Measurements from ENCODE around the gene HS3ST3A1.

Gene HS3ST3A1

DNA sequence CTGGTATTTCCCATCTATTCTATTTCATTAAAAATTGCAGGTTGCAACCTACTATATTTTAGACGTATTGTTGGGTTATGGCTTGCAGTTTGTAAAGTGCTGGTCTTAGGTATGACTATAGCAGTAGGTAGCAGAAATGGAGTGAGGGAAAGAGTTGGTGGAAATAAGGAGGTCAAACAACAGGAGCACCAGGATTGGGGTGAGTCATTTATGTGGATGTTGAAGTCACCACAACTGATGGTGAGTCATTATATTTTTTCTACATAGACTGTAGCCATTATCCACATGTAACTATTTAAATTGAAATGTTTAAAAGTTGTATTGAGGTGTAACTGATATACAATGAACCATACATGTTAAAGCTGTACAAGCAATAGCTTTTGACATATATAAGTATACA is 25.0 kb upstream of the HS3ST3A1 start:
- Histone ChIP-seq H3K79me2 (ENCODE audit: control insufficient read depth, low read length) (no peaks in the 10 kb centered on the region), H3K4me3 (ENCODE audit: low read length) (no peak overlapping the region), H3K9me2 (replicated peaks; ENCODE audit: control insufficient read depth, low read length) (no peaks in the 10 kb centered on the region), H3K27ac (ENCODE audit: low read depth, low read length) (no peak overlapping the region), H3K27me3 (ENCODE audit: control insufficient read depth, low read length) (no peaks in the 10 kb centered on the region), H3K4me1 (ENCODE audit: control insufficient read depth, low read length) (no peaks in the 10 kb centered on the region), H3F3A (ENCODE audit: control insufficient read depth, insufficient read depth) (no peaks in the 10 kb centered on the region), H3K9me3 (ENCODE audit: control insufficient read depth, insufficient read depth, low read length) (no peaks in the 10 kb centered on the region), H4K20me1 (ENCODE audit: control insufficient read depth, insufficient read depth, low read depth, low read length) (no peaks in the 10 kb centered on the region), H3K36me3 (ENCODE audit: control insufficient read depth, low read length) (no peaks in the 10 kb centered on the region), H3K4me2 (ENCODE audit: low read length) (no peak overlapping the region)
- TF ChIP-seq, protein P1, sequence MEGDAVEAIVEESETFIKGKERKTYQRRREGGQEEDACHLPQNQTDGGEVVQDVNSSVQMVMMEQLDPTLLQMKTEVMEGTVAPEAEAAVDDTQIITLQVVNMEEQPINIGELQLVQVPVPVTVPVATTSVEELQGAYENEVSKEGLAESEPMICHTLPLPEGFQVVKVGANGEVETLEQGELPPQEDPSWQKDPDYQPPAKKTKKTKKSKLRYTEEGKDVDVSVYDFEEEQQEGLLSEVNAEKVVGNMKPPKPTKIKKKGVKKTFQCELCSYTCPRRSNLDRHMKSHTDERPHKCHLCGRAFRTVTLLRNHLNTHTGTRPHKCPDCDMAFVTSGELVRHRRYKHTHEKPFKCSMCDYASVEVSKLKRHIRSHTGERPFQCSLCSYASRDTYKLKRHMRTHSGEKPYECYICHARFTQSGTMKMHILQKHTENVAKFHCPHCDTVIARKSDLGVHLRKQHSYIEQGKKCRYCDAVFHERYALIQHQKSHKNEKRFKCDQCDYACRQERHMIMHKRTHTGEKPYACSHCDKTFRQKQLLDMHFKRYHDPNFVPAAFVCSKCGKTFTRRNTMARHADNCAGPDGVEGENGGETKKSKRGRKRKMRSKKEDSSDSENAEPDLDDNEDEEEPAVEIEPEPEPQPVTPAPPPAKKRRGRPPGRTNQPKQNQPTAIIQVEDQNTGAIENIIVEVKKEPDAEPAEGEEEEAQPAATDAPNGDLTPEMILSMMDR (IDR thresholded peaks at IDR 0.05; ENCODE audit: low read depth, low read length, poor library complexity, severe bottlenecking), result no peak
- no peak for TF ChIP-seq EZH2phosphoT487 (IDR thresholded peaks at IDR 0.05; ENCODE audit: borderline replicate concordance, low read length)

DNA sequence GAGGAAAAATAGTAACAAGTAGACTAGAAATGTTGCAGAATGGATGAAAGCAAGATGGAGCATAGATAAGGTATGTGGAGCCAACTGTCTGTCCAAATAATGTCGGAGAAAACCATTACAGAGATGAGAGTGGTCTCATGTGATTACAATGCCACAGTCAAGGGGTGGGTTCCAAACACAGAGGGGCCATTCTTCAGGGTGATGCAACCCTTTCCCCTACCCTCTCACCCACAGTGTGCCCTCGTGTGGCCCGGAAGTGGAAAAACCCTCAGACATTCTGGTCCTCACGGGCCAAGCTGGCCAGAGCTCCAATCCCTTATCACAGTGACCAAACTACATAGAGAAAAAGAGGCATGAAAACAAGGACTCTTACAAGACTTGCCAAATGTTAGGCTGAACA is 17.7 kb upstream of the HS3ST3A1 start:
- Histone ChIP-seq H3K4me1 (ENCODE audit: control insufficient read depth, low read length) (no peaks in the 10 kb centered on the region), H3K79me2 (ENCODE audit: control insufficient read depth, low read length) (no peaks in the 10 kb centered on the region), H3K4me2 (ENCODE audit: low read length) (no peak overlapping the region), H3K4me3 (ENCODE audit: low read length) (no peak overlapping the region), H3K27ac (ENCODE audit: low read depth, low read length) (no peak overlapping the region), H3F3A (ENCODE audit: control insufficient read depth, insufficient read depth) (no peaks in the 10 kb centered on the region), H3K27me3 (ENCODE audit: control insufficient read depth, low read length) (no peaks in the 10 kb centered on the region), H3K9me2 (replicated peaks; ENCODE audit: control insufficient read depth, low read length) (no peaks in the 10 kb centered on the region), H3K36me3 (ENCODE audit: control insufficient read depth, low read length) (no peaks in the 10 kb centered on the region), H3K9me3 (ENCODE audit: control insufficient read depth, insufficient read depth, low read length) (no peaks in the 10 kb centered on the region), H4K20me1 (ENCODE audit: control insufficient read depth, insufficient read depth, low read depth, low read length) (no peaks in the 10 kb centered on the region)
- TF ChIP-seq, protein P1 (IDR thresholded peaks at IDR 0.05; ENCODE audit: low read depth, low read length, poor library complexity, severe bottlenecking), result no peak
- TF ChIP-seq EZH2phosphoT487 (IDR thresholded peaks at IDR 0.05; ENCODE audit: borderline replicate concordance, low read length), result no peak

GRCh38 chr17:13616031-13616430 is 14.3 kb upstream of the HS3ST3A1 start:
- Histone ChIP-seq H3K4me2 (ENCODE audit: low read length) (no peak overlapping the region), H3K4me1 (ENCODE audit: control insufficient read depth, low read length) (no peaks in the 10 kb centered on the region), H3K27ac (ENCODE audit: low read depth, low read length) (no peak overlapping the region), H3K9me3 (ENCODE audit: control insufficient read depth, insufficient read depth, low read length) (no peaks in the 10 kb centered on the region; the same call in 1 of the 2 replicates), H3F3A (ENCODE audit: control insufficient read depth, insufficient read depth) (no peaks in the 10 kb centered on the region), H3K36me3 (ENCODE audit: control insufficient read depth, low read length) (no peaks in the 10 kb centered on the region), H3K79me2 (ENCODE audit: control insufficient read depth, low read length) (no peaks in the 10 kb centered on the region), H3K4me3 (ENCODE audit: low read length) (no peak overlapping the region), H3K27me3 (ENCODE audit: control insufficient read depth, low read length) (no peaks in the 10 kb centered on the region), H3K9me2 (replicated peaks; ENCODE audit: control insufficient read depth, low read length) (no peaks in the 10 kb centered on the region), H4K20me1 (ENCODE audit: control insufficient read depth, insufficient read depth, low read depth, low read length) (no peaks in the 10 kb centered on the region)
- no peak for TF ChIP-seq EZH2phosphoT487 (IDR thresholded peaks at IDR 0.05; ENCODE audit: borderline replicate concordance, low read length)
- TF ChIP-seq, protein P1 (IDR thresholded peaks at IDR 0.05; ENCODE audit: low read depth, low read length, poor library complexity, severe bottlenecking), result no peak

- TF ChIP-seq, protein P1 (IDR thresholded peaks at IDR 0.05; ENCODE audit: low read depth, low read length, poor library complexity, severe bottlenecking), result no peak
- no peak for TF ChIP-seq EZH2phosphoT487 (IDR thresholded peaks at IDR 0.05; ENCODE audit: borderline replicate concordance, low read length)
- H3K27ac ChIP-seq (ENCODE audit: low read depth, low read length), result no peak overlapping the region
- H3K9me2 ChIP-seq (replicated peaks; ENCODE audit: control insufficient read depth, low read length), result no peaks in the 10 kb centered on the region
- no peaks in the 10 kb centered on the region for H3K79me2 ChIP-seq (ENCODE audit: control insufficient read depth, low read length)
- no peaks in the 10 kb centered on the region for H4K20me1 ChIP-seq (ENCODE audit: control insufficient read depth, insufficient read depth, low read depth, low read length)
- no peaks in the 10 kb centered on the region for H3K4me1 ChIP-seq (ENCODE audit: control insufficient read depth, low read length)
- H3K27me3 ChIP-seq (ENCODE audit: control insufficient read depth, low read length), result no peaks in the 10 kb centered on the region
- no peaks in the 10 kb centered on the region; the same call in 1 of the 2 replicates for H3K9me3 ChIP-seq (ENCODE audit: control insufficient read depth, insufficient read depth, low read length)
- H3K4me2 ChIP-seq (ENCODE audit: low read length), result no peak overlapping the region
- H3K4me3 ChIP-seq (ENCODE audit: low read length), result no peak overlapping the region
- no peaks in the 10 kb centered on the region for H3K36me3 ChIP-seq (ENCODE audit: control insufficient read depth, low read length)
- H3F3A ChIP-seq (ENCODE audit: control insufficient read depth, insufficient read depth), result no peaks in the 10 kb centered on the region
These were observed 8.2 kb upstream of the HS3ST3A1 start for GRCh38 chr17:13609941-13610340.

Data from DOHH2 (cell line).